ENCODE results near the gene VPS37C. TPM values are rescaled to one million over a fixed set of nuclear protein-coding genes. Genes with fewer than 3 reads are reported as not detected.

Gene VPS37C
- total RNA-seq, 1 donor = 13.5 TPM

DNA sequence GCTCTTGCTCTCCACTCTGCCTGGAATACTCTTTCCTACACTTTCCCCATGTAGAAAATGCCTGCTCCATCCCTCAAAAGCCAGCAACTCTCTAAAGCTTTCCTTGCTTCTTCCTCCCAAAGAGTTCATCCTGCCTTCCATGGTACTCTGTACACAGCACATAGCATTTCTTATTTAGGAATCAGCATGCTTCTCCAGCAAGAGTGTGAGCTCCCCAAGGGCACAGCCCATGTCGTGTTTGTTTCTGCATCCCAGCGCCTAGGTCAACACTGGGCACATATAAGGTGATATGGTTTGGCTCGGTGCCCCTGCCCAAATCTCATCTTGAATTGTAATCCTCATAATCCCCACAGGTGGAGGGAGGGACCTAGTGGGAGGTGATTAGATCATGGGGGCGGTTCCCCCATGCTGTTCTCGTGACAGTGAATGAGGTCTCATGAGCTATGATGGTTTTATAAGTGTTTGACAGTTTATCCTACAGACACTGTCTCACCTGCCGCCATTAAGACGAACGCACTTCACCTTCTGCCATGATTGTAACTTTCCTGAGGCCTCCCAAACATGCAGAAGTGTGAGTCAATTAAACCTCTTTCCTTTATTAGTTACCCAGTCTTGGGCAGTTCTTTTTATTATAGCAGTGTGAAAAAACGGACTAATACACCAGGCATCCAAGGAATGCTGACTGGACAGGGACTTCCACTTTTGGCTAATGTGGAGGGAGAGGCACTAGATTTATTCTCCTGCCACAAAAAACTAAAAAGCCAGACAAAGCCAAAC, 8.2 kb downstream of the VPS37C start:
- H3K4me3 ChIP-seq (ENCODE audit: low read depth, low read length) = no peak overlapping the region
- TF ChIP-seq, protein P1, sequence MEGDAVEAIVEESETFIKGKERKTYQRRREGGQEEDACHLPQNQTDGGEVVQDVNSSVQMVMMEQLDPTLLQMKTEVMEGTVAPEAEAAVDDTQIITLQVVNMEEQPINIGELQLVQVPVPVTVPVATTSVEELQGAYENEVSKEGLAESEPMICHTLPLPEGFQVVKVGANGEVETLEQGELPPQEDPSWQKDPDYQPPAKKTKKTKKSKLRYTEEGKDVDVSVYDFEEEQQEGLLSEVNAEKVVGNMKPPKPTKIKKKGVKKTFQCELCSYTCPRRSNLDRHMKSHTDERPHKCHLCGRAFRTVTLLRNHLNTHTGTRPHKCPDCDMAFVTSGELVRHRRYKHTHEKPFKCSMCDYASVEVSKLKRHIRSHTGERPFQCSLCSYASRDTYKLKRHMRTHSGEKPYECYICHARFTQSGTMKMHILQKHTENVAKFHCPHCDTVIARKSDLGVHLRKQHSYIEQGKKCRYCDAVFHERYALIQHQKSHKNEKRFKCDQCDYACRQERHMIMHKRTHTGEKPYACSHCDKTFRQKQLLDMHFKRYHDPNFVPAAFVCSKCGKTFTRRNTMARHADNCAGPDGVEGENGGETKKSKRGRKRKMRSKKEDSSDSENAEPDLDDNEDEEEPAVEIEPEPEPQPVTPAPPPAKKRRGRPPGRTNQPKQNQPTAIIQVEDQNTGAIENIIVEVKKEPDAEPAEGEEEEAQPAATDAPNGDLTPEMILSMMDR (IDR thresholded peaks at IDR 0.05; ENCODE audit: insufficient read depth, low read length) = no peak
- DNase-seq (ENCODE audit: low read depth) = peak; percentile 78

DNA sequence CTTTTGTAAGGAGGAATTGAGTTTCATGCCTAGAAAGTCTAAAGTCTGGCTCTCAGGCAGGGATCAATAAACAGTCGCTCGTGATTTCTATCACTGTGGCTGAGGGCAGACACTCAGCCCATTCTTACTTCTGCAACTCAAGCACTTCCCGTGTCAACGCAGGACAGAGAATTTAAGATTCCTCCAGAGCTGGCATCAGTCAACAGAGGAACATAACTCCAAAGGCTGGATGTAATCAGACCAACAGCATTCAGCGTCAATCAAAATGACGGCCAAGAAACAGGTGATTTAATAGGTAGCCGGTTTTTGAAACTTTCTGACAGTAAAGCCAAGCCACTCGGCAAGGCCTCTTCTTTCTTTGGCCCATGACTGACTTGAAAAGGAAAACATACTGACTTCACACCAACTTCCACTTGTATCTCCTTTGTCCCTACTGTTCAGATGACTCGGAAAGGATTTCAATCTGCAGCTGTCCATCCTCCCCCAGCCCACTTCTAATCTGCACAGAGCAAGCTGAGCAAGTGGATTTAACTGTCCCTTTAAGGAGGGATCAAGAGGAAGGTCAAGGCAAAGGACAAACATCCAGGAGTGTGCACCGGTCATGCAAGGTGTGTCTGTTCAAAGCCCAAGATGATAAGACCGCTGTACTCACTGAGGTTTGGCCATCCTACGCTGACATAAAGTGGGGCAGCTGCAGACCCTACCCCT, 9.5 kb downstream of the VPS37C start:
- H3K4me3 ChIP-seq (ENCODE audit: low read depth, low read length) = no peak overlapping the region
- no peak for DNase-seq (ENCODE audit: low read depth)
- TF ChIP-seq, protein P1 (IDR thresholded peaks at IDR 0.05; ENCODE audit: insufficient read depth, low read length) = no peak

DNA sequence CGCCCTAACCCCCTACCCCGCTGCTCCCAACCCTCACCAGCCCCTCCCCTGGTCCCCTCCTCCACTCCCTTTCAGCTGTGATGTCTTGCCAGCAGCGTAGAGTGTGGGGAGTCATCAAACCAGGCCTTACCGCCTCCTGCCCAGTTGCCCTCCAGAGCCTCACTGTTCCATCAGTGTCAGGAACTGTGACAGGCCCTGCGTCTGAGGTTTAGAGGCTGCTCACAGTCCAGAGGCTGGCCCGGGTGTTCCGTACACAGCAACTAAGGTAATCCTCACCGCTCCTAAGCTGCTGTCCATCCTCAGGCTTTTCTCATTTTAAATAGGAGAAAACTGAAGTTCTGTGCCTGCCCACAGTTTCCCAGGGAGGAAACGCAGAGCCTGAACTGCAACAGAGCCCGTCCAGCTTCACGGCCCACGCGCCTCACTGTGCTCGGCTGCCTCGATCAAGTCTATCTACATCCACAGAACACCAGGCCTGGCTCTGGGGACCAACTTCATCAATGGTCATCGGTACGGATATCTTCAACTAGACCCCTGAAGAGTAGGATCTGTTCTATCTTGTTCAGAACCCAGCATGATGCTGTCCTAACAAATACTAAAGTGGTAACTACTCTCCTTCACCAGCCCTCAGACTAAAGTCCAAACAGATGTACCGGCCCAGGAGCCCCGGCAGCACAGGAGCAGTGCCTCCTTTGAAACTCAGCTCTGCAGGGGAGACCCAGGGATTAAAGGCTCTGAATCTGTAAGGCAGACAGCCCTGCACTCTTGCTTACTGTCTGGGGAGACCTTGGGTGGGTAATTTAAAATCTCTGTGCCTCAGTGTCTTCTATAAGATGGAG, 10.3 kb downstream of the VPS37C start:
- no peak for DNase-seq (ENCODE audit: low read depth)
- no peak overlapping the region for H3K4me3 ChIP-seq (ENCODE audit: low read depth, low read length)
- TF ChIP-seq, protein P1 (IDR thresholded peaks at IDR 0.05; ENCODE audit: insufficient read depth, low read length) = no peak

DNA sequence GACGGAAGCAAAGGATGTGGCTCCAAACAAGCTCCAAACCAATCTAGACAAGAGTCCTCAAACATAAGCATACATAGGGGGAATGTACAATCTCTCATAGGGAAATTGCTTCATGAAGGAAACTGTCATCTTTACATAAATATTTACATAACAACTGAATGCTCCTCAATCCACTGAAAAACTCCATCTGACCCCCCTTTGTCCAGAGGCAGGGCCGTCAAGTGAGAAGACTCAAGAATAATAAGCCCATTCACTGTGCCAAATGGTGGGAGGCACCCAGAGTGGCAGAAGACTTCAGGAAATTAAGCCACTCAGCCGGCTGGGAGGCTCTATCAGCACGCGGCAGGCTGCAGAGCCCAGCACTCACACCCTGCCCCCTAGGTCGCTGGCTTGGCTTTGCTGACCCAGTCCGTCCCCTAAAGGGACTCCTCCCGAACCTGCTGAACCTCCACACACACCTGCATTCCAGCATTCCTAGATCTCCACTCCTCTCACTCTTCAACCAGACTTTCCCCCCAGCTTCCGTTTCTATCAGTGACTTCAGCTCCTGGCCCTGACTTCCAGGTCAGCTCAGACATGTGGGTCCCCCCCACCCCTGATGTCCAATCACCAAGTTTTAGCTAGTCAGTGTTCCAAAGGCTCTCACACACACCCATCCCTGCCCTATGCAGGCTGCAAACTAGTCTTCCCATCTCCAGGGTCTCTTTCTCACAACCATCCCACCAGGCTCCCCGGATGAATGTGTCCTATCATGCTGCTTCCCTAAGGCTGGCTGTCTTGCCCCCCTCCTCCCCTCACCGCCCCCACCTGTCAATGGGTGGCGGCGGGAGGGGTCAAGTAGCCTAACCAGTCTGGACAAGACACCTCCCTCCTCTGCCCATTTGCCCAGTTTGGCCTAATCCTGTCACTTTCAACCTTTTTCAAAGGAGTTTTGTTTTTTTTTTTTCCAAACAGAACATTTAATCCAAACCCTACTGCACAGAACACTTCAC, 11.3 kb downstream of the VPS37C start:
- H3K4me3 ChIP-seq (ENCODE audit: low read depth, low read length) = no peak overlapping the region
- peak; percentile 16 for DNase-seq (ENCODE audit: low read depth)
- TF ChIP-seq, protein P1 (IDR thresholded peaks at IDR 0.05; ENCODE audit: insufficient read depth, low read length) = no peak

DNA sequence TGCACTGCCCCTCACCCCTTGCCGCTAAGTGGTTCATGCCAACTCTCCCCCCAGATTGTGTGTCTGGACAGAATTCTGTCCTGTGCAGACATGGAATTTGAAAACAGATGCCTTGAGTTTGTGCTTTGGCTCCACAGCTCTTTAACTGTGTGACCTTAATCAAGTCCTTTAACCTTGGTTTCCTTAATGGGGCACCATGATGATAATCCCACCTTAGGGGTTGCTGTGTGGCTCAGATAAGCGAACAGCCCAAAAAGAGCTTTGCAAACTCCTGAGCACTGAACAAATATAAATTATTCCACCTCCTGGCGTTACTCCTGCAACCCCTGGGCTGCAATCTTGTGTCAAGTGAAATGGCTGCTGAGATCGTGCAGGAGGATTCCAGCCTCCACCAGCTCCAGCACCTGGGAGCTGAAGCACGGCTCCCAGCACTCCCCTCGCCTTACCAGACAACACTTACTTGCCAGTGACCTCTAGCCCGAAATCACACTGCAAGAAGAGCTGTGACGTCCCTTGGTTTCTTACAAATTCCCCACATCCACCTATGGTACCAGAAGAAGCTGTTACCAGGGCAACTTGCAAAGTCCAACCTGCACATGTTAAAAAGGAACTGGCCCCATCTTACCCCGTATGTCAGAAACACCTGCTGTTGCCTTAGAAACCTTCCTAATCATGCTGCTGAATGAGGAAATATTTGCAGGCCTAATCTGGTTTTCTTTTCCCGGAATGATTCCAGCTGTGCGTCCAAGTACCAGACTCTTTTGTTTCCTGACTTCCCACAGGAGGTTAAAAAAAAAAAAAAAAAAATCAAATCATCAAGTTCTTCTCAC, 13.2 kb downstream of the VPS37C start:
- DNase-seq (ENCODE audit: low read depth) = no peak
- TF ChIP-seq, protein P1 (IDR thresholded peaks at IDR 0.05; ENCODE audit: insufficient read depth, low read length) = no peak
- no peak overlapping the region for H3K4me3 ChIP-seq (ENCODE audit: low read depth, low read length)

Data from fibroblast of the aortic adventitia (primary cell).